HepG2 (cell line): ENCODE data around the gene STARD10. TPM values are rescaled to one million over a fixed set of nuclear protein-coding genes. Genes with fewer than 3 reads are reported as not detected.

Experiments used
- ATAD3A ChIP-seq: sonication (generic); formaldehyde crosslinking; IDR thresholded peaks from 2 replicates; pipeline ENCODE4 v1.4.0; 2020; ENCODE audit warnings: missing genetic modification reagents
- KDM6A ChIP-seq: IDR thresholded peaks from 2 replicates; pipeline ENCODE4 v1.6.1; 2016; ENCODE audit warnings: low read depth
- NFE2L2 ChIP-seq: fragments of 150-350 bp; IDR thresholded peaks from 2 replicates; pipeline ENCODE4 v1.6.1; 2014; ENCODE audit warnings: low read length
- POLR2A ChIP-seq, 2 experiments: IDR thresholded peaks; 2 replicates each; pipeline ENCODE4 v1.6.1; 2011; ENCODE audit warnings: low read depth in 2 of 2, low read length in 2 of 2, mild to moderate bottlenecking in 1 of 2, moderate library complexity in 1 of 2; ENCODE audit not compliant: insufficient read depth in 1 of 2
- ZNF230 ChIP-seq: sonication (generic); formaldehyde crosslinking; IDR thresholded peaks from 2 replicates; pipeline ENCODE4 v1.4.0; 2020; ENCODE audit warnings: mild to moderate bottlenecking, missing genetic modification reagents
- ZNF264 ChIP-seq: sonication (generic); formaldehyde crosslinking; IDR thresholded peaks from 2 replicates; pipeline ENCODE4 v1.4.0; 2020; ENCODE audit warnings: missing genetic modification reagents
- ZSCAN20 ChIP-seq: sonication (generic); formaldehyde crosslinking; IDR thresholded peaks from 2 replicates; pipeline ENCODE4 v1.4.0; 2020; ENCODE audit warnings: missing genetic modification reagents, mild to moderate bottlenecking, borderline replicate concordance
- polyA plus RNA-seq, 8 experiments: library from polyadenylated mRNA; depleted of rRNA in 3 of 8; stranded (reverse) in 7 of 8; unstranded in 1 of 8; fragments of >200 nt; fragmentation: Illumina TruSeq in 4 of 8; extraction: Trizol in 4 of 8; gene quantifications; 2 replicates each; pipeline versions ENCODE4 v1.2.1 to v1.2.3, GENCODE V29; 2011 to 2016; ENCODE audit warnings: low read depth in 4 of 8, missing spikeins in 1 of 8, mixed read lengths in 1 of 8; ENCODE audit not compliant: insufficient read depth in 1 of 8
- total RNA-seq, 5 experiments: library from RNA; depleted of rRNA; stranded (reverse); fragments of >200 nt; fragmentation: Illumina TruSeq; extraction: Trizol; gene quantifications; 2 replicates each; pipeline ENCODE4 v1.2.3, GENCODE V29; 2016; ENCODE audit warnings: low read depth in 1 of 5
- TF ChIP-seq, protein P1 (sequence below), 2 experiments: fragments of 450-650 bp in 1 of 2; sonication (generic) in 1 of 2; formaldehyde crosslinking in 1 of 2; IDR thresholded peaks; 2 replicates each; pipeline versions ENCODE4 v1.6.1 to v1.8.0; 2016 to 2022; ENCODE audit warnings: antibody characterized with exemption in 1 of 2, mild to moderate bottlenecking in 1 of 2, missing genetic modification reagents in 1 of 2
- TF ChIP-seq, protein P2 (sequence below): sonication (generic); formaldehyde crosslinking; IDR thresholded peaks from 2 replicates; pipeline ENCODE4 v1.4.0; 2020; ENCODE audit warnings: mild to moderate bottlenecking, missing genetic modification reagents

Gene STARD10
- total and polyA plus RNA-seq, 2 of the 13 experiments (the other 11 are each of a cell fraction or from before 2014, with no cell fraction given), result 260 to 341 TPM

DNA sequence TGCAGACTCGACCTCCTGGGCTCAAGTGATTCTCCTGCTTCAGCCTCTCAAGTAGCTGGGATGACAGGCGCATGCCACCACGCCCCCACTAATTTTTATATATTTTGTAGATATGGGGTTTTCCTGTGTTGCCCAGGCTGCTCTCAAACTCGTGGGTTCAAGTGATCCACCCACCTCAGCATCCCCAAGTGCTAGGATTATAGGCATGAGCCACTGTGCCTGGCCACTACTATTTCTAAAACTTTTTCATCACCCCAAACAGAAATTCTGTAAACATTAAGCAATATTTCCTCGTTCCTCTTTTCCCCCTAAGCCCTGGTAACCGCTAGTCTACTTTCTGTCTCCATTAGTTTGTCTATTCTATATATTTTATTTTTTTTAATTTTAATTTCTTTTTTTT is 11.4 kb upstream of the STARD10 start (continued):
- TF ChIP-seq, protein P1, sequence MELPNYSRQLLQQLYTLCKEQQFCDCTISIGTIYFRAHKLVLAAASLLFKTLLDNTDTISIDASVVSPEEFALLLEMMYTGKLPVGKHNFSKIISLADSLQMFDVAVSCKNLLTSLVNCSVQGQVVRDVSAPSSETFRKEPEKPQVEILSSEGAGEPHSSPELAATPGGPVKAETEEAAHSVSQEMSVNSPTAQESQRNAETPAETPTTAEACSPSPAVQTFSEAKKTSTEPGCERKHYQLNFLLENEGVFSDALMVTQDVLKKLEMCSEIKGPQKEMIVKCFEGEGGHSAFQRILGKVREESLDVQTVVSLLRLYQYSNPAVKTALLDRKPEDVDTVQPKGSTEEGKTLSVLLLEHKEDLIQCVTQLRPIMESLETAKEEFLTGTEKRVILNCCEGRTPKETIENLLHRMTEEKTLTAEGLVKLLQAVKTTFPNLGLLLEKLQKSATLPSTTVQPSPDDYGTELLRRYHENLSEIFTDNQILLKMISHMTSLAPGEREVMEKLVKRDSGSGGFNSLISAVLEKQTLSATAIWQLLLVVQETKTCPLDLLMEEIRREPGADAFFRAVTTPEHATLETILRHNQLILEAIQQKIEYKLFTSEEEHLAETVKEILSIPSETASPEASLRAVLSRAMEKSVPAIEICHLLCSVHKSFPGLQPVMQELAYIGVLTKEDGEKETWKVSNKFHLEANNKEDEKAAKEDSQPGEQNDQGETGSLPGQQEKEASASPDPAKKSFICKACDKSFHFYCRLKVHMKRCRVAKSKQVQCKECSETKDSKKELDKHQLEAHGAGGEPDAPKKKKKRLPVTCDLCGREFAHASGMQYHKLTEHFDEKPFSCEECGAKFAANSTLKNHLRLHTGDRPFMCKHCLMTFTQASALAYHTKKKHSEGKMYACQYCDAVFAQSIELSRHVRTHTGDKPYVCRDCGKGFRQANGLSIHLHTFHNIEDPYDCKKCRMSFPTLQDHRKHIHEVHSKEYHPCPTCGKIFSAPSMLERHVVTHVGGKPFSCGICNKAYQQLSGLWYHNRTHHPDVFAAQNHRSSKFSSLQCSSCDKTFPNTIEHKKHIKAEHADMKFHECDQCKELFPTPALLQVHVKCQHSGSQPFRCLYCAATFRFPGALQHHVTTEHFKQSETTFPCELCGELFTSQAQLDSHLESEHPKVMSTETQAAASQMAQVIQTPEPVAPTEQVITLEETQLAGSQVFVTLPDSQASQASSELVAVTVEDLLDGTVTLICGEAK (IDR thresholded peaks at IDR 0.05), result no peak
- TF ChIP-seq, protein P1 (CRISPR knock-in tag; IDR thresholded peaks at IDR 0.05), result no peak
- TF ChIP-seq ZNF230 (CRISPR knock-in tag) (no peak), NFE2L2 (no peak), ZNF264 (CRISPR knock-in tag) (no peak), POLR2A (IDR thresholded peaks at IDR 0.05; ENCODE audit: insufficient read depth in 1 of 2, low read depth in 2 of 2, low read length in 2 of 2) (no peak), ZSCAN20 (CRISPR knock-in tag) (no peak), ATAD3A (CRISPR knock-in tag) (no peak), KDM6A (CRISPR knock-in tag) (no peak)
- TF ChIP-seq, protein P2, sequence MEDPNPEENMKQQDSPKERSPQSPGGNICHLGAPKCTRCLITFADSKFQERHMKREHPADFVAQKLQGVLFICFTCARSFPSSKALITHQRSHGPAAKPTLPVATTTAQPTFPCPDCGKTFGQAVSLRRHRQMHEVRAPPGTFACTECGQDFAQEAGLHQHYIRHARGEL (CRISPR knock-in tag), result no peak
